Activated CD4-positive, alpha-beta T cell treated with anti-CD3 and anti-CD28 coated beads, Interleukin-2, amount 50 U/mL, for 24 hours (primary cell): ENCODE measurements around the gene SKP2.
"Not testable (repeated sequence)": the region's sequence is repeated elsewhere in the genome, so short reads cannot be mapped to it uniquely, and the experiment has no call there.

ENCODE experiments used
- DNase-seq, 2 donors: peaks; one replicate each; pipeline ENCODE4 v3.0.0-alpha.2; 2020; ENCODE audit warnings: low read depth in 1 of 2, low spot score in 1 of 2

The SKP2 gene

GRCh38 chr5:36156121-36156601 is 4.2 kb downstream of the SKP2 start:
- no peak for DNase-seq

DNA sequence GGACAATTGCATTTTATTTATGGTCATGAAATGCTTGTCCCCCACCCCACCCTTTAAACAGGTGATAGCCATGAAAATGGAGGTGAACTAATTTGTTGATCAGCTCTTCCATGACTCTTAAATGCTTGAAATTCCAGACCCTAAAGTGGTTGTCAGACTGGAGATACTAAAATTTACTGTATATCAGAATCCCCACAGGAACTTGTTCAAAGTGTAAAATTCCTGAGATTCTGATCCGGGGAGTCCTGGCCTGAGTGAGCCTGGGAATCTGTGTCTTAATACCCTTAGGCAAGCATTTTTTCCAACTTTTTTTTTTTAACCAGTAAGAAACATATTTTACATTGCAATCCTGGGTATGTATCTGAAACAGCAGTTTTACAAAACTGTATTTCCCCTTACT is 4.7 kb downstream of the SKP2 start:
- no peak for DNase-seq

DNA sequence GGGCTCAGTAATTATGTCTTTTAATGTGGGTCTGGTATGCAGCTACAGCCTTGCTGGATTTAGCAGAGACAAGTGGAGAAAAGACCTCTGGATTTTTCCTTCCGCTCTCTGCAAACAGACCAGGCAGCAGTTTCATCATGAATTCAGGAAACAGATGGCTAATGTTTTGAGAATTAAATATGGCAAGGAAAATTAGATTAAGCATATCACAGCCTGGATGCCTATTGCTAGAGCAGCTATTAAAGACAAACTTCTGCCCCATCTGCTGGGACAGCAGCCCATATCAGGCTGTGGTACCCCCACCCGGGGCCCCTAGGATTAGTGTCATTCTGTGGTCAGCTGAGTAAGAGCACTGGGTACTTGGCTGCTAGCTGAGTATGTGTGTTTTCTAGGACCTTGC is 6.2 kb downstream of the SKP2 start:
- no peak for DNase-seq

DNA sequence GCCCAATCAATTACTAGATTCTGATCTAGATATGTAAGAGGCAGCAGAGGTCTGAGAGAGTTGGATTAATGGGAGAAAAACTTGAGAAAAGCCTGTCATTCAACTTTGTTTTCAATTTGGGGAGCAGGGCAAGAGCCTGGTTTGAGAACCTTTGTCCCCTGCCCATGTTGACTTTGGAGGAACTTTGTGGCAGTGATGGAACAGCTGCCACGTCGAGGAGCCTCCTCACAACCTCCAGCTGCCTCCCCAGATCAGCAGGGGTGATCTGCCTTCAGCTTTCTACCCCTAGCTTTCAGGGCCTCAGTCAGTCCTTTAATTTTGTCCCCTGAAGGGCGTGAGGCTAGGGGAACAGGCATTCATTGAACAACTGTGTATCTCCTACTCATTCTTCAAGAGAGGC is 8.7 kb downstream of the SKP2 start:
- DNase-seq: no peak

DNA sequence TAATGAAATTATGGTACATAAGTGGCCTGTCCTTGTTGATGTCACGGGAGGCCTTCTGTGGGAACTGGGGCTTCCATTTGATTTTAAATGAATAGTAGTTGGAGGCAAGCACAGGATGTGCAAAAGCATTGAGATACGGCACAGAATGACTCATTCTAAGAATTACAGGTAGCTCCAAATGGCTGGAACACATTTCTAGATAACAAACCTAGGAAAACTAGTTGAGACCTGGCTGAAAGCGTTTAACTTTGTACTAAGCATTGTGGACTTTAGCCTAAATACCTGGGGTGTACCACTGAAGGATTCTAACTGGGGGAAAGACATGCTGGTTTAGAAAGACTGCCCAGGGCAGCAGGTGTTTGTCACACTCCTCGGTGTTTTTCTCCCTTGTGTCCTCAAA is 9.4 kb downstream of the SKP2 start:
- no peak for DNase-seq

GRCh38 chr5:36162810-36163486 is 11.0 kb downstream of the SKP2 start:
- no peak for DNase-seq

DNA sequence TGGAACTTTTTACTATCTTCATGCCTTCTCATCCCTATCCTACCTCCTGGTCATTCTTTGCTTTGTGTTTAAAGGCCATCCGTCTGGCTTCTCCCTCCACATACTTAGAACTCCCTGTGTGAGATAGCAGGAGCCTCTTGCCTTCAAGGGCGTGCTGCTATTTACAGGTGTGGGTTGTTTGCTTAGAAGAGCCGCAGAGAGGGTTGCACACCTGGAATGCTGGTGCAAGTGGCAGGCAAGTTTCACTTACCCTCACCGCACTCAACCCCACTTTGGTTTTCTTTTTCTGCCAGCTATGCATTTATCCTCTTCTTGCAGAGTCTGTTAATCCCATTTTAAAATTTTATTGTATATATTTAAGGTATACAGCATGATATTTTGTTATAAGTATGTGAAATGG is 12.6 kb downstream of the SKP2 start:
- no peak for DNase-seq

- no peak for DNase-seq
These were observed 16.8 kb downstream of the SKP2 start for GRCh38 chr5:36168737-36169136.

GRCh38 chr5:36170832-36171424 is 19.0 kb downstream of the SKP2 start:
- DNase-seq: no peak

DNA sequence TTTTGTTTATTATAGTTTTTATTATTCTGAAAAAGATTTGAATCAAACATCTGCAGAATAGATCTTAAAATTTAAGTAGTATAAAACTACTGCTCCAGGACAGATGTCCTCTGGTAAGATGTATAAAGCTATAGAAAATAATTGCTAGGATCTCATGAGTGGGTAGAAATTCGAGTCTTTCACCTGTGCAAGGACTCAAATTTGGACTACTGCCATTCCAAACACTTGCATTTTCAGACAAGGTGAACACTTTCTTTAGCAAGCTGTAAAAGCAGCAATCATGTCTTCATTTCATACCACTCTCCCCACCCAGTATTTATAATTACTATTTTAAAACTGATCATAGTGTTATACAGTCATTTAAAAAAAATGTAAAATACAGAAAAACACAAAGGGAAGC is 20.7 kb downstream of the SKP2 start:
- DNase-seq: no peak

GRCh38 chr5:36173426-36173825 is 21.5 kb downstream of the SKP2 start:
- DNase-seq: no peak

GRCh38 chr5:36174119-36174518 is 22.2 kb downstream of the SKP2 start:
- no peak for DNase-seq

- no peak for DNase-seq
These were observed 23.1 kb downstream of the SKP2 start for GRCh38 chr5:36175043-36175442.

DNA sequence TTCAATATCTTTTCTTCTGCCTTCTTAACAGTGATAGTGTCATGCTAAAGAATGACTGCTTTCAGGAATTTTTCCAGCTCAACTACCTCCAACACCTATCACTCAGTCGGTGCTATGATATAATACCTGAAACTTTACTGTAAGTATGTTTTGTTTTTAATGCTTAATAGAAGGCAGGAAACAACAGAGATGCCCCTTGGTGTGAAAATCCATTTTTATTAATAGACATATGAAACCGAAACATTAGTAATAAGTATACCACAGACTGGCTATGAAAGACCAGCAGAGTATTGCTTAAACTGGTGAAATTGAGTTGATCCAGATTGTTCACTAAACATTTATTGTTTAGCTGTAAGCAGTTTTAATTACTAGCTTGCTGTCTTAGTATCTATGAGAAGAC is 25.2 kb downstream of the SKP2 start:
- no peak for DNase-seq

DNA sequence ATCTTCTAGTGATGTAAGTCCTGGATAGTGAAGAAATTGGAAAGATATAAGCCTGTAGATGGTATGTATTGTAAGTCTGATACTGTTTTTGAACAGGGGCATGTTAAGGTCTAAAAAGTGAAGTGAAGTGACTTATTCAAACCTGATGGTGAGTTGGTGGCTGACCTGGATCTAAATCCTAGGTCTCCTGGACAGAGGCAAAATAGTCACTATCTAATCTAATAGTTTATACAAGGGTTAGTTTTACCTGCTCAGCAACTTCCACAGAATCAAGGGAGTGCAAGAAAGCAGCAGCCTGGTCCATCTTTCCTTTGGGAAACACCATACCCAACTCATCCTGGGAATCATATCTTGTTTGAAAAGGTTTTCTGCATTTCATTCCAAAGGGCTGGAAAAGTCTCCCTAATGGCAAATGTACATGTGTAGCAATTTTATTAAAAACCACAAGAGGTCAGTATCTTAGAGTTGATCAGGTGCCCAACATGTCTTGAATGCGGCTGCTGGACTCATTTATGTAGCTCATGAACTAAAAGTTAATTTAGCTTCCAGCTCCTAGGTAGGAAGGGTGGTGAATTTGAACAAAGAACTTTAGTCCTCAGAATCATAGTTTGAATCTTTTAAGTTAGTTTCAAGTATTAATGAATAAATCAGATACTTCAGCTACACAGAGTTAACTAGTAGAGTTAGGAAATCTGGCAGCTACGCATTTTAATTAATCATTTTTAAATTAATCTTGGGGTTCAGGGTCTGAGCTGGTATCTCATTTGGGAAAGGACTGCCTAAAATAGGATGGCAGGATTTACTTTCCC is 26.0 kb downstream of the SKP2 start:
- DNase-seq: no peak

DNA sequence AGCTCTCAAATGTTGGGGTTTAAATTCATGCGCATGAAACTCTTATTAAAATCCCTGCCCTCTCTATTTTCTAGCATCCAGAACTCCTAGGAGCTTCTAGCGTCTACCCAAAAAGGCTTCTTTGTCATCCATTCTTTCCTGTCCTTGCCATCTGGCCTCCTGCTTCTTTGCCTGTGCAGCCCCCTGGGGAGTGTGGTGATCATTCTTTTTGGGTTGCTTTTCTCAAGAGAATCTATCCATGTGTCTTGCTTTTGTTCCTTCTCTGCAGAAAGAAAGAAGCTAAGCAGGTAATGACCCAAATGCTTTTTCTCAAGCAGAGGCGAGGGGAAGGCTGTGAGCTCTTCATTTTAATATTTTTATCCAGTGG is 26.6 kb downstream of the SKP2 start:
- no peak for DNase-seq

DNA sequence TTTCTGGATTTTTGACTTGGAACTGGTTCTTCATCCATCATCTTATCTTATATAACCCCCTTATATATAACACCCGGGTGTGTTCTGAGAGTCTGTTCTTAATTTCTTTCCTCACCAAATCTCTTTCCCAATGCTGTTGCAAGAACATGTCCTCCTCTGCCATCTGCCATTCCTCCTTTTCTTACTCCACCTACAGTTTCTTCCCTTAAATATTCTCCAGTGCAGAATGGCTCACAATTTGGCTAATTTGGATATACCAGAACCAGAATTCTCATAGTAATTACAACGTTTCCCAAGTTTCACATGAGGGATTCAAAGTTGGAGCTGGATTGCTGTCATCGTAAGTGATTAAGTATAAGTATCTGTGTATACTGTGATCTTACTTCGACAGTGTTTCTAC is 28.0 kb downstream of the SKP2 start:
- DNase-seq: no peak

DNA sequence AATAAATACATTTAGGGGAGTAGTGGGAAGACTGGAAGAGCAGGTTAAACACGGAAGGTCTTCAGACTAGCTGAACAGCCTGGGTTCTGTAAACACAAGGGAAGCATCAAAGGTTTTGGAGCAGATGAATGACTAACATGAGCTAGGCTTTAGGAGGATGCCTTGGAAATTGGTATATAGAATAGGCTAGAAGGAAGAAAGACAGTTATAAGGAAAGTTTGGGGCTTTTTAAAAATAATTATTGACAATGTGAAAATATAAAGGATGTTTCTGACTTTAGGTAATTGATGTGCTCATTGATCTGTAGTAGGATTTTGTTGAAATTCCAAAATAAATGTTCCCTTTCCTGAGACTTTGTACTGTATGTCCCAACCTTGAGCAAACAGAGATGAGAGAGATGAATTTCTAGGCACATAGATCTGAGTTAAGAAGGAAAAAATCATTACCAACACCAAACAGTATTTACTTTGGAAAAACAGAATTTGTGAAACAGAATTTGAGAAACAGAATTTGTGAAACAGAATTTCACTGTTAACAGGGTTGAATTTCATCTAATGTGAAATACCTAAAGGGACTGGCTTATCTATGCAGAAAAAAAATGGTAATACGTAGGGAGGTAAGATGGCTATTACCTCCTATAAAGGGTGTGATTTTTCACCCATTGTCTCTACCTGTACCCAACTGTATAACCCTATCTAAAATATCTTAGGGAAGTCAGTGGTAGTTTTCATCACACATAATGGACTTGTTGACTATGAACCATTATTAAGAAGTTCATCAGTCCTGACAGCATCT is 28.8 kb downstream of the SKP2 start:
- no peak for DNase-seq

GRCh38 chr5:36181774-36182173 is 29.9 kb downstream of the SKP2 start:
- DNase-seq: no peak

DNA sequence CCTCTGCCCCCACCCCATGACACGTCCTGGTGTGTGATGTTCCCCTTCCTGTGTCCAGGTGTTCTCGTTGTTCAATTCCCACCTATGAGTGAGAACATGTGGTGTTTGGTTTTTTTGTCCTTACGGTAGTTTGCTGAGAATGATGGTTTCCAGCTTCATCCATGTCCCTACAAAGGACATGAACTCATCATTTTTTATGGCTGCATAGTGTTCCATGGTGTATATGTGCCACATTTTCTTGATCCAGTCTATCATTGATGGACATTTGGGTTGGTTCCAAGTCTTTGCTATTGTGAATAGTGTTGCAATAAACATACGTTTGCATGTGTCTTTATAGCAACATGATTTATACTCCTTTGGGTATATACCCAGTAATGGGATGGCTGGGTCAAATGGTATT is 32.5 kb downstream of the SKP2 start:
- not testable (repeated sequence) for DNase-seq

DNA sequence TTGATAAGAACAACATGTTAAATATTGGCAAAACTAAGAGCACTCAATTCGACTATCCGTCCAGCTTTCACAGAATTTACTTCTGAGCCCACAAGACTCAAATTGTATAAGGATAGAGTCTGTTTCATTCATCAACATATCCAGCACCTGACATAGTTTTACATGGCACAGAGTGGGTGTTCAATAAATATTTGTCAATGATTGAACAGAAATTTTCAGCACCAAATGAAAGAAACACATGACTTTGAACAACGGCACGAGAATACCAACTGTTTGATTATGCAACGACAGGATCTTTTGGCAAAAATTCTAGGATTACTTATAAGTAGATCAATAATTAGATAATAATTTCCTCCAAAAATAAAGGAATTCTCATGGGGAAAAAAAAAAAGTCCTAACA is 41.8 kb downstream of the SKP2 start:
- no peak for DNase-seq

DNA sequence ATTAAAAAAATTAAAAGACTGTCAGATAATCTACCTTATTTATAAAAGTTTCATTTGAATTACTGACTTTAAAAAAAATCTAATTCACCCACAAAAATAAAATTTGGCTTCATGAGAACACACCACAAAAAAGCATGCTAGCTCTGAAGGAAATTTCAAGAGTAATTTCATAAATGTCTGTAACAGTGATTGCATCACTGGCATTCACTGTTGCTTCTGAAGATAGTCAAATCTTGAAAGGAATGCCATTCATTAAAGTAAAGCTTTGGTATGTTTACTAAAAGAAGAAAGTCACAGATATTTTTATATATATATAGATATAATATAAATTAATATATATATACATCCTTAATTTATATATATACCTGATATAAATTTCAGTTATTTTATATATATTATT is 46.4 kb downstream of the SKP2 start:
- no peak for DNase-seq
